Sciatic nerve (tissue), 2 donors: ENCODE measurements around the gene EPC1. TPM values are rescaled to one million over a fixed set of nuclear protein-coding genes. Genes with fewer than 3 reads are reported as not detected.

ENCODE experiments used
- ATAC-seq: fragments of 200-7000 bp; cut with Tn5 transposase; one replicate; pipeline ENCODE4 v1.9.1; 2020; ENCODE audit warnings: mild to moderate bottlenecking, moderate library complexity
- DNase-seq: peaks from one replicate; pipeline ENCODE4 v3.0.0-alpha.2; 2020; ENCODE audit warnings: low spot score
- intact Hi-C: fragments of 100-400 bp; cut with DNase I; formaldehyde crosslinking; loops from one replicate; pipeline ENCODE4 v1.14.2; 2022
- total RNA-seq: library from RNA; stranded (reverse); fragmentation: NEBNext Ultra II Directional; extraction: Animal tissue kit (Norgen Biotek cat#: 25700); gene quantifications from one replicate; pipeline ENCODE4 v1.2.1, GENCODE V29; 2021
- donor health status: DM: no; HTN: no; CAD: no.
- donor health status: DM: no; HTN: no; CAD: no.

The EPC1 gene
- total RNA-seq, 1 donor from 2014 or later = 63.6 TPM

DNA sequence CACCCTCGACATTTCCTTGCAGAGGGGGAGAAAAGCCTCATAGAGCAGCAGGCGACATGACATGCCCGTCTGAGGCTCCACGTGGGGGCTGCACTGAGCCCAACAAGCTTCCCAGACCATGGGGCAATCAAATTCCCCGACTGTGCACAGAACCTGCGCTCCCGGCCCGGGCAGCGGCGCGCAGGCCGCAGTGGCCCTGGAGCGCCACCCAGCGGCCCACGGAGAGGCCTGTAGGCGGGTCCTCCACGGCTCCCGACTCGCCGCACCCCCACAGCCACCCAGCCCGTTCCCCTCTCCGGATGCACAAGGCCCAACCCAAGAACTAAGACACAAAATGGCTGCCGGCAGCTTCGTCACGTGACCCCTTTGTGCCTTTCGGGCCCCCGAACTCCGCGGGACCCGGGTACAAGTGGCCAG is 816 bp downstream of the EPC1 start:
- ATAC-seq = peak; percentile 98
- intact Hi-C loops = no loop called here
- peak; percentile 97 for DNase-seq

DNA sequence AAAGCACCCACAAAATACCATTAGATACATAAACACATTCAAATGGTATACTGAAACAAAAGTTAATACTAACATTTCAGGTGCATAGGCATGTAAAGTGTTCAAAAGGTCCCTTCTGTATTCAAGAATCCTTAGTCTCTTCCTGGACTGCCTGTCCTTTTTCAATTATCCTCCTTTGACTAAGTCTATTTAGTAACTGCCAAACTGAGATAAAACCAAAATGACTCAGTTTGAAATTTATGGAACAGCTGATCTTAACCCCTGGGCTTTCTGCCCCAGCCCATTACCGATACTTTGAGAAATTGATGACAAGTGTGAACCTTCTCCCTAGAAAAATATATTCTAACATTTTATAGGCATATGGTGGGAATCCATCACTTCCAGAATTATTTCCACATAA is 5.4 kb downstream of the EPC1 start:
- intact Hi-C loops = no loop called here
- no peak for ATAC-seq
- DNase-seq = no peak

DNA sequence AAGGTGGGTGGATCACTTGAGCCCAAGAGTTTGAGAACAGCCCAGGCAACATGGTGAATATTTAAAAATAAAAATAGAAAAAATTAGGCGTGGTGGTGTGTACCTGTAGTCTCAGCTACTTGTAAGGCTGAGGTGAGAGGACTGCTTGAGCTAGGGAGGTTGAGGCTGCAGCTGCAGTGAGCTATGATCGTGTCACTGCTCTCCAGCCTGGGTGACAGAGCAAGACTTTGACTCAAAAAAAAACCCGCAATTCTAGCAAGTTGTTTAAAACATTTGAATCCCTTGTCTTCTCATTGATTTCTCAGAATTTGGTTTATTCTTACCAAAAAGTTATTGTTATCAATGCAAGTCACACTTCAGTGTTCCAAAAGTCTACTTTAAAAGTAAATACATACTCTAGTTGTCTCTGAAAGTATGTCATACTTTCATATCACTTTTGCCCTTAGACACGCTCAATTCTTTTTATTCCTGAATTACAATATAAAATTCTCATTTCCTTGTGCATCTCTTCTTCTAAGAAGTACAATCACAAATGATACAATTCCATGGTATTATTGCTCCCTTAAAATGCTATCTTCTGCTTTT is 6.3 kb downstream of the EPC1 start:
- intact Hi-C loops = no loop called here
- DNase-seq (no peak), ATAC-seq (no peak)

DNA sequence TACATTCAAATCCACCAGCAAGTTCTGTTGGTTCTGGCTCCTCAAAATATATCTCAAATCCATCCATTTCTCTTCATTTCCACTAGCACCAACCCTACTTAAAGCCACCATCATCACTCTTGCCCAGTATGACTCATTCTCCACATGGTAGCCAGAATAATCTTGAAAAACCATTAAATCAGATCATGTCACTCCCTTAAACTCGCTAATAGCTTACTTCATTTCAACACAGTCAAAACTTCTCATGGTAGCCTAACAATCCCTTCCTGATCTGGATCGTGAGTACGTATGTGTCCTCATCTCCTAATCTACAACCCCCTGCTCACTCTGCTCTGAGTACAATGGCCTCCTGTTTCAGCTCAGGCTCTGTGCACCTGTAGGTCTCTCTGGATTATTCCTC is 8.7 kb downstream of the EPC1 start:
- ATAC-seq (no peak), DNase-seq (no peak)
- intact Hi-C loops = no loop called here

DNA sequence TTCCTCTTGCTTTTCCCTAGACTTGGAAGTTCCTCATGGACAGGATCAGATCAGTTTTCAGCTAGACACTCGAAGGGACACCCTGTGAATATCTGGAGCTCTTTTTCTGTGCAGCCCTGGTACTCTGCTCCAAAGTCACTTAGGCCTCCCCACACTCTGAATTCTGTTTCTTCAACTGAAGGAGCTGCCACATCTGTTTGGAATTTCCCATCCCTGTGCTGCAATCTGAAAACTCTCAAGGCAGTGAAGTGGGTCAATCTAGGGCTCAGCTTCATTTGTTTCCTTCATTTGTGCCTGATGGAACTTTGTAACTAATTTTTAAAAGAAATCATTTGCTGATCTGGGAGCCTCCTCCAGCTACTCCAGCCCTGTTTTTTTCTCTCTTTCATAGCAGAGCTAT is 9.6 kb downstream of the EPC1 start:
- intact Hi-C loops = no loop called here
- DNase-seq (no peak), ATAC-seq (no peak)

DNA sequence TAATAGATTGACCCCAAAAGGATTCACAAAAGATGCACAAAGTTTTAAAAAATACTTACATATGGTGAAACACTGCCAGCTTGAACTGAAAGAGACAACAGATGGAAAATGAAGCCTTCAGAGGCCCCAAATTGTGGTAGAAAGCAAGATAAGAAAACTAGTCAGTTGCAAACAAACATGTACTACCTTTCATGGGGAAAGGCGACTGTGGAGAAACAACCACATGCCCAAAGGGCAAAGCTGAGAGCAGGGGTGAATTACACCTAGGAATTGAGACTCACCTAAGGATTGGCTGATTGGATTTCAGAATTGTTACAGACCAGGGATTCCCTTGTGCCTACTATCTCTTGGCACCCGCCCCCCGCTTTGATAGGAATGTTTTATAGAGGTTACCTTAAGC is 13.1 kb downstream of the EPC1 start:
- DNase-seq (no peak), ATAC-seq (no peak)
- intact Hi-C loops = no loop called here

DNA sequence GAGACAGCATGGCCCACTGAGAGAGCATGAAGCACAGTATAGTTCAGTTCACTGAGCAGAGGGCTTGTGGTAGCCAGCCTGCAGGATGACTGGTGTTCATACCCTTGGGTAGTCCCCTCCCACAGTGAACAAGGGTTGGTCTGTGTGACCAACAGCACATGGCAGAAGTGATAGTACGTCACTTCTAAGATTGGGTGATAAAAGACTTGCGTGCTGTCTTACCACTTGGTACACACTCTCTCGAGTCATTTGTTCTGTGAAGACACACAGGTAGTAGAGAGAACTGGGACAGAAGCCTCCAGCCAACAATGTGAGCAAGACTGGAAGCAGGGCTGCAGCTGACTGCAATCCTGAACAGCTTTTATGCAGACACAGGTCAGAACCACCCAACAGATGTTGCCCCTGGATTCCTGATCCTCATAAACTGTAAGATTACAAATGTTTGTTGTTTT is 14.6 kb downstream of the EPC1 start:
- intact Hi-C loops = no loop called here
- ATAC-seq (peak; percentile 76), DNase-seq (no peak)

DNA sequence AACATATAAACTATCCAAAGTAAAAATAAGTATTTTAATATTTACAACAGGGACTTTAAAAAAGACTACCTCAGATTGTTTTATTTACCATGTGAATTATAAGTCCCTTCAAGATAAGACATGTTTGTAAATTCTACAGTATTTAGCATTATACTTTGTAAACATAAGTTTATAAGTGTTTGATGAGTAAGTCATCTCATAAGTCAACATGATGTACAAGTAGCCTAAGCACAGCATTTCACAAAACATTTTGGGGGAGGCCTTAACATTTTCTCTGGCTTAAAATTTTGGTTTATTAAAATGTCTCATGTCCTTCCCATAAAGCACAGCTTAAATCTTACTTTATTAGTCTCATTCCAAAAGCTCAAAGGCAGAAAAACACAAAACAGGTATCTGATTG is 15.4 kb downstream of the EPC1 start:
- intact Hi-C loops = no loop called here
- DNase-seq = no peak
- no peak for ATAC-seq

DNA sequence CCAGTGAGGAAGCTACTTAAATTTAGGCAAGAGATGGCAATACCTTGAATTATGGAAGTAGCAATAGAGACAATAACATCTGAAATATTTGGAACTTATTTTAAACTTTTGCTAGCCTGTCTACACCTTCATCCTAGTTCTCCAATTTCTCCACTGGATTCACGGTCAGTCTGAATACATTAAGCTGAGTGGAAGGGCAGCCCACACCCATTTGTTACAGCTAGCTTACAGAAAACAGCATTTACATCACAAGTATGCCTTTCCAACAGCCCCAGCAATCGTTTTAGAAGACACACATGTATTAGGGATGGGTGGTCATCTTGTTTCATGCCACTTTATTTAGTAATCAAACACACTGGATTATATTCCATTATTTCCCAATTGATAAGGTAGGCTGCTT is 16.7 kb downstream of the EPC1 start:
- intact Hi-C loops = no loop called here
- ATAC-seq = no peak
- no peak for DNase-seq

DNA sequence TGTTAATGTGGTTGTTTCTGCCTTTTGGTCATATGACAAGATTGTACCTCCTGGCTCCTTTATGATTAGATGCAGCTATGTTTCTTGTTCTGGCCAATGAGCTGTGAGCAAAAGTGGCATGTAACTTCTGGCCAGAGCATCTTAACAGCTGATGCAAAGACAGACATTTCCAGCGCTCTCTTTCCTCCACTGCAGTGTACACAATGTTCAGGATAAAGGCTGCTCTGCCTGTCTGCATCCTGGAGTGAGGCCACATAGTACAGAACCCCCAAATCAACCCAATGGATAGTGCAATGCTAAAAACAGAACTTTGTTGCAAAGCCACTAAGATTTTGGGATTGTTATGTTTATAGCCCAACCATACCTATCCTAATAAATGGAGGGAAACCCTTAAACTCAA is 17.9 kb downstream of the EPC1 start:
- DNase-seq = no peak
- intact Hi-C loops = loop anchor here (10.0 kb wide), 1 partner anchor 616 kb away; no protein-coding TSS in a partner anchor
- ATAC-seq = no peak

DNA sequence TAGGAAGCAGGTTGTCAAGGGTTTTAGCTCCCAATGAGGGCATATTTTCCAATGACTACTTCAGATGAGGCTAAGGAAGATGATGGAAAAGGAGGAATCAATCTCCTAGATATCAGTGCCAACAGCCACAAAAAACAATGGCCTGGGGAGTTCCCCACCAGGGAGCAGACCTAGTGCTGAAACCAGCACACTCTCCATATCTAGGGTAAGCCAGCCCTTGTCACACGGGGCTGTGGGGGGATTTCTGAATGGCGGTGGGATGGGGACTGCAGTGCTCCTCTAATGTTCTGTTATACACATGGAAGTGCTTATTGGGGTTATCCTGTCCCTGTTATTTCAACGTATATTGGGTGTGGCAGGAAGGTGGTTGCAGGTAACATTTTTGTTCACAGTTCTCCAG is 18.5 kb downstream of the EPC1 start:
- intact Hi-C loops = loop anchor here (10.0 kb wide), 1 partner anchor 616 kb away; no protein-coding TSS in a partner anchor
- ATAC-seq (no peak), DNase-seq (no peak)

DNA sequence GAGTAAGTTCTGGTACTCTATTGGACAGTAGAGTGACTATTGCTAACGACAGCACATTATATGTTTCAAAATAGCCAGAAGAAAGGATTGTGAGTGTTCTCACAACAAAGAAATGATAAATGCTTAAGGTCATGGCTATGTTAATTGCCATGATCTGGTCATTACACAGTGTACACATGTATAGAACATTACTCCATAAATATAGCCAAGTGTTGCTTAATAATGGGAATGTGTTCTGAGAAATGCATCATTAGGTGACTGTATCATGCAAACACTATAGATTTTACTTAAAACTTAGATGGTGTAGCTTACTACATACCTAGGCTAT is 19.6 kb downstream of the EPC1 start:
- ATAC-seq (no peak), DNase-seq (no peak)
- intact Hi-C loops = loop anchor here (10.0 kb wide), 1 partner anchor 617 kb away; no protein-coding TSS in a partner anchor

DNA sequence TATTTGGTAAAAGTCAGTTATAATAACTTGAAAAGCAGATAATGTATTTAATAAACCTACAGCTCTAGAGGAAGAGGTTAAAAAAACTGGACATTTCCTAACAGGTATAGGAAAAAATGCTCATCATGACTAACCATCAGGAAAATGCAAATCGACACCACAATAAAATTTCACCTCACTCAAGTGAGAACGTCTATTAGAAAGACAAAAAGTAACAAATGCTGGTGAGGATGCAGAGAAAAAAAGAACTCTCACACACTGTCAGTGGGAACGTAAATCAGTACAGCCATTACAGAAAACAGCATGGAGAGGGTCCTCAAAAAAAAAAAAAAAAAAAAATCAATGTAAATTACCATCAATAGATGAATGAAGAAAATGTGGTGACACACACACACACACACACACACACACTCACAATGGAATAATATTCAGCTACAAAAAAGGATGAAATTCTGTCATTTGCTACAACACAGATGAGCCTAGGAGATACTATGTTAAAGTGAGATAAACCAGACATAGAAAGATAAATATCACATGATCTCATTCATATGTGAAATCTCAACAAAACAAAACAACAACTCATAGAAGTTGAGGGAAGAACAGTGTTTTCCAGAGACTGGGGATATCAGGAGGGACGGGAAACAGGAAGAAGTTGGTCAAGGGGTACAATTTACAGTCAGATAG is 20.1 kb downstream of the EPC1 start:
- intact Hi-C loops = loop anchor here (10.0 kb wide), 1 partner anchor 618 kb away; no protein-coding TSS in a partner anchor
- no peak for ATAC-seq
- no peak for DNase-seq

DNA sequence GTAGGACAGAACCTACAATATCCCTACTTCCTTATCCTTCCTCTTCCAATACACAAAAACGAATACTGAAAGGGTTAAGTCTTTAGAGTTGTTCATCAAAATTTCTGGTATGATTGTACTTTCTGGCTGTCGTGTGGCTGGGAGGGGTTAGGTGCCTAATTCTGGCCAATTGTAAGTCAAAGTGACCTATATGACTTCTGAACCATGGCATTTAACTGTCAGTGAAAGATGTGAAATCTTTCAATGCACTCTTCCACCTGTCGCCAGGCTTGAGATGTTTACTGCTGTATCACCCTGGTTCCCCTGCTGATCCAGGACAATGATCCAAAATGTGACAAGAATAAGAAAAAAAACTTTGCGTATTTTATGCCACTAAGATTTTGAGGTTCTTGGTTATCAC is 20.8 kb downstream of the EPC1 start:
- no peak for DNase-seq
- intact Hi-C loops = loop anchor here (10.0 kb wide), 1 partner anchor 619 kb away; no protein-coding TSS in a partner anchor
- no peak for ATAC-seq

DNA sequence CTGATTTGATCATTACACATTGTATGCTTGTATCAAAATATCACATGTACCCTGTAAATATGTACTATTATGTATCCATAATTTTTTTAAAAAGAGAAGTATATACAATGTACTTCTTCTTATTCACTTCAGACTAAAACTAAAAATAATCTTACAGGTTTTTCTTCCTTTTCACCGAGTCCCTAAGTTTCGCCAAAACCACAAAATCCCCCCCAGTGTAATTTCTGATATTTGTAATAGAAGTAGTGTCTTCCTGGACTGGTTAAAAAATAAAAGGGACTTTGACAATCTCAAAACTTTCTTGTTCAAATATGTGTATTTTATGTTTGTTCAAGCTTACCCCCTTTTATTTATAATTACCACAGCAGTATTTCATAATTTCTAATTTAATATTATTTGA is 23.9 kb downstream of the EPC1 start:
- intact Hi-C loops = loop anchor here (10.0 kb wide), 1 partner anchor 622 kb away; no protein-coding TSS in a partner anchor

DNA sequence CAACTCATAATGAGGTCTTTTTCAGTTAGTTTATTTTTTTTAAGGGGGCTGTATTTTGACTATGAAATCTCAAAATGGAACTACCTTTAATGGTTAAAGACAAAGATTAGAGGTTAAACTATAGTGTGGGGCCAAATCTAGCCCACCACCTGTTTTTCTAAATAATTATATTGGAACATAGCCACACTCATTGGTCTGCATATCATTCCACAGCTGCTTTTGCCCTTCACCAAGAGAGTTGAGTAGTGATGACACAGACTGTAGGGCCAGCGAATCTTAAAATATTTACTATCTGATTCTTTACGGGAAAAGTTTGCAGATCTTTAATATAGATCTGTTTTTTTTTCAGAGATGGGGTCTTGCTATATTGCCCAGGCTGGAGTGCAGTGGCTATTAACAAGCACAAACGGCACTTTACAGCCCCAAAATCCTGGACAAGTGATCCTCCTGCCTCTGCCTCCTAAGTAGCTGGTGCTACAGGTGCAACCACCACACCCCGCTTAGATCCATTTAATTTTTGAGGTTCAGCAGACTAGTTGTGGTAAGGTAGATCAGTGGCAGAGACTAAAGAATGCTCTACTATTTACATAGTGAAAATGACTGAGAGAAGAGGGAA is 25.8 kb downstream of the EPC1 start:
- intact Hi-C loops = loop anchor here (10.0 kb wide), 1 partner anchor 624 kb away; no protein-coding TSS in a partner anchor
- no peak for ATAC-seq
- DNase-seq = no peak

More for the DNA sequence above, 23.9 kb downstream of the EPC1 start:
- ATAC-seq (no peak), DNase-seq (no peak)

DNA sequence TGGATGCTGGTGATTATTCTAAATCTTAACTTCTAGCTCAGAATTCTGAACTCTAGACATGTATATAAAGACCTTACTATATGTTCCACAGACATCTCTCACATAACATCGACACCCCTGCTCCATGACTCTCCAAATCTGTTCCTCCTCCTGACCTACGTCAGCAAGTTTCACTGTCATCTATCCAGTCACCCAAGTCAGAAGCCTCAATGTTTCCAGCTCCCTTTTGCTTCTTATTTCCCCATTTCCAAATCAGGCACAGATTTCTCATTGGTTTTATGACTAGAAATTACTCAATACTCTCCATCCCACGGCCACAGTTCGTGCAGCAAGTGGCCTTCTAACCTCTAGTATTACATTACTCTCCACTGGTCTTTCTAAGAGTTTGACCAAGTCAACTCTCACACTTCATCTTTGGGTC is 28.5 kb downstream of the EPC1 start:
- intact Hi-C loops = no loop called here
- DNase-seq = no peak
- peak; percentile 84 for ATAC-seq

DNA sequence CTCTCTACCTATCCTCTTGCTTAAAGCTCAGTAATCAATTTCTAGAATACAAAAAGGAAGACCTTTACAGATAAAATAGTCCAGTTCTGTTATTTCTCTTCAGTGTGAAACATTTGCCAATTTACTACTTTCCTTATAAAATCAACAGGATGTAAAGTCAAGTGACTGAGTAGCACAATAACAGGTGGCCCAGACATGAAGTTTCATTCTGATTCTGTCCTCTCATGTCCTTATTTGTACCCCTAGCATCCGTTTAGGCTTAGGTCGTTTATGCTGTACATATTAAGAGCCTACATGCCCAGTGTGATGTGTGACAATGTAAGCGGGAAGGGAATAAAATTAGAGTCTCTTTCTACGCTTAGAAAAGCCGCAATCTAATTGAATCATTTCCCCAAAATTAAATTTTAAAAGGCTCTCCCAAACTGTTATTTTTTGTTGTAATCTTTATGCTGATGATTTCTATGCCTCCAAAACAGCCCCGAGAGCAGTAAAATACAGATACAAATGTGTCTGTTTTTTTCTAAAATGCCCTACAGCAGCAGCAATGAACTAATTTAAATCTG is 29.1 kb downstream of the EPC1 start:
- no peak for DNase-seq
- intact Hi-C loops = no loop called here
- peak; percentile 37 for ATAC-seq

DNA sequence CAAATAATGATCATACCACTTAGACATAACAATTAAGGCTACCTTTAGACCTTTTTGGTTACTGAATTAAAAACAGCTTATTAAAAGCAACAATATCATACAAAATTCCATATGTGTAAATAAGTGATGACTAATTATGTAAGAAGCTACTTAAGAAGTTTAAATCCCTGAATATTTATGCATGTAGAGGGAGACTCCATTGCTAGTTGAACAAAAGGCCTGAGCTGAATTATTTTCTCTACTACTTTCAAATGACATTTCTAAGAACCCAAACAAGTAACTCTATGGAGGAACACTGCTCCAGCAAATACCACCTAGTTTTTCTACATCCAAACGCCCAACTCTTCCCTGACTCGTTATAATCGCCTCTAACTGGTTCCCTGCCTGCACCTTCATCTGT is 31.5 kb downstream of the EPC1 start:
- DNase-seq (no peak), ATAC-seq (no peak)
- intact Hi-C loops = no loop called here

DNA sequence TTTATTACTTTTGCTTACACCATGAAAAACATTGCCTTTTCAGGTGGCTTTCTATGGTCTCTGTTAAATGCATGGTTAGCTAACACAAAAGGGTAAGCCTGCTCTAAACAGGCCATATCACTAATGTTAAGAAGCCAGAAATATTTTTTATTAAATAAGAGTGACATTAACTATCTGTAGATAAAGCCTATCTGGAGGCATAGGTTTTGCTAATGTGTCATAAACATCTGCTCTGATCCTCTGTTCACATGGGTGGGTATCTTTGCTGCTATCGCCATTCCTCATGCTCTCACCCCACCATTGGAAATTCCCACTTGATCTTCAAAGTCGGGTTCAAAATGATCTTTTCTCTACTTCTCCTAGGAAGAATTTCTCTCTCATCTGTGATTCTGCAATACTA is 32.4 kb downstream of the EPC1 start:
- no peak for DNase-seq
- intact Hi-C loops = no loop called here
- no peak for ATAC-seq
